Measurements from ENCODE around the gene TMEM209.

TMEM209 gene

GRCh38 chr7:130151591-130152492 lies 53.4 kb downstream of the TMEM209 start:
- Histone ChIP-seq H3K4me1 (ENCODE audit: insufficient read depth, low read length, poor library complexity, severe bottlenecking) (no peaks in the 10 kb centered on the region), H3K9me3 (ENCODE audit: insufficient read depth, low read depth, low read length) (no peaks in the 10 kb centered on the region), H3K9ac (ENCODE audit: low read depth, low read length, poor library complexity, severe bottlenecking) (no peak overlapping the region), H3K9me2 (replicated peaks; ENCODE audit: low read depth, low read length) (no peaks in the 10 kb centered on the region), H3K79me2 (ENCODE audit: insufficient read depth, low read length) (no peaks in the 10 kb centered on the region), H3K36me3 (ENCODE audit: insufficient read depth, low read length) (no peaks in the 10 kb centered on the region), H3K4me2 (ENCODE audit: low read depth, low read length, poor library complexity, severe bottlenecking) (no peak overlapping the region), H4K20me1 (ENCODE audit: insufficient read depth, low read length, poor library complexity, severe bottlenecking) (no peaks in the 10 kb centered on the region), H3K4me3 (ENCODE audit: low read length, poor library complexity, severe bottlenecking) (no peak overlapping the region), H3K27me3 (ENCODE audit: insufficient read depth, low read length, poor library complexity, severe bottlenecking) (no peaks in the 10 kb centered on the region), H2AFZ (ENCODE audit: low read length) (no peak overlapping the region), H3F3A (ENCODE audit: low read depth) (no peaks in the 10 kb centered on the region; the same call in 1 of the 2 replicates)
- TF ChIP-seq EZH2phosphoT487 (IDR thresholded peaks at IDR 0.05; ENCODE audit: borderline replicate concordance) (no peak), CTCF (conservative IDR thresholded peaks at IDR 0.05; ENCODE audit: low read length) (no peak)

GRCh38 chr7:130150587-130150986 lies 54.6 kb downstream of the TMEM209 start:
- Histone ChIP-seq H3F3A (ENCODE audit: low read depth) (no peaks in the 10 kb centered on the region; the same call in 1 of the 2 replicates), H2AFZ (ENCODE audit: low read length) (no peak overlapping the region)
- TF ChIP-seq CTCF (conservative IDR thresholded peaks at IDR 0.05; ENCODE audit: low read length) = no peak
- TF ChIP-seq EZH2phosphoT487 (IDR thresholded peaks at IDR 0.05; ENCODE audit: borderline replicate concordance) = no peak

GRCh38 chr7:130149281-130150139 lies 55.7 kb downstream of the TMEM209 start:
- H2AFZ ChIP-seq (ENCODE audit: low read length) = no peak overlapping the region

More at GRCh38 chr7:130150587-130150986, 54.6 kb downstream of the TMEM209 start:
- H3K9ac ChIP-seq (ENCODE audit: low read depth, low read length, poor library complexity, severe bottlenecking) = no peak overlapping the region
- no peaks in the 10 kb centered on the region for H3K36me3 ChIP-seq (ENCODE audit: insufficient read depth, low read length)
- no peaks in the 10 kb centered on the region for H3K9me2 ChIP-seq (replicated peaks; ENCODE audit: low read depth, low read length)
- H3K4me3 ChIP-seq (ENCODE audit: low read length, poor library complexity, severe bottlenecking) = no peak overlapping the region
- no peaks in the 10 kb centered on the region for H3K27me3 ChIP-seq (ENCODE audit: insufficient read depth, low read length, poor library complexity, severe bottlenecking)
- H3K4me2 ChIP-seq (ENCODE audit: low read depth, low read length, poor library complexity, severe bottlenecking) = no peak overlapping the region
- H4K20me1 ChIP-seq (ENCODE audit: insufficient read depth, low read length, poor library complexity, severe bottlenecking) = no peaks in the 10 kb centered on the region
- no peaks in the 10 kb centered on the region for H3K79me2 ChIP-seq (ENCODE audit: insufficient read depth, low read length)
- no peaks in the 10 kb centered on the region for H3K9me3 ChIP-seq (ENCODE audit: insufficient read depth, low read depth, low read length)
- no peaks in the 10 kb centered on the region for H3K4me1 ChIP-seq (ENCODE audit: insufficient read depth, low read length, poor library complexity, severe bottlenecking)

More at GRCh38 chr7:130149281-130150139, 55.7 kb downstream of the TMEM209 start:
- no peak overlapping the region for H3K4me2 ChIP-seq (ENCODE audit: low read depth, low read length, poor library complexity, severe bottlenecking)
- no peaks in the 10 kb centered on the region for H3K4me1 ChIP-seq (ENCODE audit: insufficient read depth, low read length, poor library complexity, severe bottlenecking)
- no peaks in the 10 kb centered on the region for H4K20me1 ChIP-seq (ENCODE audit: insufficient read depth, low read length, poor library complexity, severe bottlenecking)
- H3K79me2 ChIP-seq (ENCODE audit: insufficient read depth, low read length) = no peaks in the 10 kb centered on the region
- no peak overlapping the region for H3K4me3 ChIP-seq (ENCODE audit: low read length, poor library complexity, severe bottlenecking)
- H3K27me3 ChIP-seq (ENCODE audit: insufficient read depth, low read length, poor library complexity, severe bottlenecking) = no peaks in the 10 kb centered on the region
- no peaks in the 10 kb centered on the region for H3K36me3 ChIP-seq (ENCODE audit: insufficient read depth, low read length)
- no peaks in the 10 kb centered on the region; the same call in 1 of the 2 replicates for H3F3A ChIP-seq (ENCODE audit: low read depth)
- no peaks in the 10 kb centered on the region for H3K9me2 ChIP-seq (replicated peaks; ENCODE audit: low read depth, low read length)
- no peaks in the 10 kb centered on the region for H3K9me3 ChIP-seq (ENCODE audit: insufficient read depth, low read depth, low read length)
- H3K9ac ChIP-seq (ENCODE audit: low read depth, low read length, poor library complexity, severe bottlenecking) = no peak overlapping the region
- TF ChIP-seq CTCF (conservative IDR thresholded peaks at IDR 0.05; ENCODE audit: low read length) (no peak), EZH2phosphoT487 (IDR thresholded peaks at IDR 0.05; ENCODE audit: borderline replicate concordance) (no peak)
